GM21423 (cell line): ENCODE measurements around the gene TMEM94.
A peak's percentile ranks its signal among the peaks of the same experiment; 100 is the strongest.

Experiments
- ATAC-seq: cut with Tn5 transposase; IDR thresholded peaks from one replicate; pipeline ENCODE4 v1.9.1; 2021; ENCODE audit warnings: mild to moderate bottlenecking, moderate library complexity; ENCODE audit not compliant: unreplicated experiment

The TMEM94 gene

GRCh38 chr17:75524269-75524969 is 68.0 kb downstream of the TMEM94 start:
- ATAC-seq: no peak

- ATAC-seq: peak; percentile 79
These were observed 68.8 kb downstream of the TMEM94 start, which contains the start of gene LLGL2 for GRCh38 chr17:75524970-75525805. Gene LLGL2, plus strand, starts transcription at chr17:75525697. Its CDS starts 17,730 bp downstream, at chr17:75543427.

GRCh38 chr17:75525806-75526554 is 69.5 kb downstream of the TMEM94 start:
- no peak for ATAC-seq

- no peak for ATAC-seq
These were observed 70.3 kb downstream of the TMEM94 start for GRCh38 chr17:75526555-75527270.

GRCh38 chr17:75530837-75531720 is 74.6 kb downstream of the TMEM94 start:
- no peak for ATAC-seq

GRCh38 chr17:75531721-75532072 is 75.3 kb downstream of the TMEM94 start:
- no peak for ATAC-seq

GRCh38 chr17:75535119-75535537 is 78.7 kb downstream of the TMEM94 start:
- ATAC-seq: no peak

GRCh38 chr17:75535871-75536270 is 79.4 kb downstream of the TMEM94 start:
- no peak for ATAC-seq

GRCh38 chr17:75536366-75536765 is 79.9 kb downstream of the TMEM94 start:
- no peak for ATAC-seq

GRCh38 chr17:75539967-75540729 is 83.7 kb downstream of the TMEM94 start:
- no peak for ATAC-seq

- no peak for ATAC-seq
These were observed 84.6 kb downstream of the TMEM94 start for GRCh38 chr17:75540923-75541503.

- ATAC-seq: no peak
These were observed 85.8 kb downstream of the TMEM94 start for GRCh38 chr17:75542229-75542628.

- ATAC-seq: no peak
These were observed 86.4 kb downstream of the TMEM94 start for GRCh38 chr17:75542728-75543336.

- ATAC-seq: no peak
These were observed 87.8 kb downstream of the TMEM94 start for GRCh38 chr17:75544250-75544649.

- no peak for ATAC-seq
These were observed 89.7 kb downstream of the TMEM94 start for GRCh38 chr17:75546181-75546580.

- ATAC-seq: no peak
These were observed 90.7 kb downstream of the TMEM94 start for GRCh38 chr17:75547091-75547490.

GRCh38 chr17:75548813-75549212 is 92.4 kb downstream of the TMEM94 start:
- ATAC-seq: no peak
